ENCODE results near the gene SDK2.

SDK2 gene

GRCh38 chr17:73679476-73679875 is 35.2 kb upstream of the SDK2 start:
- DNase-seq (ENCODE audit: low read depth) = no peak
- Histone ChIP-seq H3K27me3 (replicated peaks; ENCODE audit: control insufficient read depth, insufficient read depth, low read length) (peaks cover 18% of the 10 kb centered on the region), H3K9ac (ENCODE audit: low read length) (no peak overlapping the region), H3K36me3 (ENCODE audit: control insufficient read depth, insufficient read depth, low read length, severe bottlenecking) (no peaks in the 10 kb centered on the region), H3K4me1 (ENCODE audit: control insufficient read depth, insufficient read depth, low read length) (no peaks in the 10 kb centered on the region), H3K4me3 (ENCODE audit: low read length) (no peak overlapping the region), H3K9me3 (ENCODE audit: control insufficient read depth, low read length) (peaks cover 26% of the 10 kb centered on the region)

DNA sequence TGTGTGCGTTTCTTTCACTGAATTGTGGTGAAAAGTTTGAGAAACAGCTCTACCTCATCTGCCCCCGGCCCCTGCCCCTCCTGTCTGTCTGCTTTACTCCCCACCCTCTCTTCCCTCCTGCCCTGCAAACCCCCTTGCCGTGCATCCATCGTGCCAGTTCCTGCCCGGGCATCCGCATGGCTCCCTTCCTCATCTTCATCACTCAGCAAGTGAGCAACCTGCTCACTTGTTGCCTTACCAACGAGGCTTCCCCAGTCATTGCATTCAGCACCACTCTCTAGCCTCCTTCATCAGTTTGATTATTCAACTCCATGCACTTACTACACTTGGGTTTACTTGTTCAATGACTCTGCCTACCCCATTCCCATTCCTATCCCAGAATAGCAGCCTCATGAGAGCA is 34.8 kb upstream of the SDK2 start:
- Histone ChIP-seq H3K4me1 (ENCODE audit: control insufficient read depth, insufficient read depth, low read length) (no peaks in the 10 kb centered on the region), H3K27me3 (replicated peaks; ENCODE audit: control insufficient read depth, insufficient read depth, low read length) (peaks cover 18% of the 10 kb centered on the region), H3K4me3 (ENCODE audit: low read length) (no peak overlapping the region), H3K36me3 (ENCODE audit: control insufficient read depth, insufficient read depth, low read length, severe bottlenecking) (no peaks in the 10 kb centered on the region), H3K9me3 (ENCODE audit: control insufficient read depth, low read length) (peaks cover 26% of the 10 kb centered on the region), H3K9ac (ENCODE audit: low read length) (no peak overlapping the region)
- DNase-seq (ENCODE audit: low read depth) = no peak

GRCh38 chr17:73669771-73670170 is 25.5 kb upstream of the SDK2 start:
- no peak for DNase-seq (ENCODE audit: low read depth)
- H3K4me1 ChIP-seq (ENCODE audit: control insufficient read depth, insufficient read depth, low read length) = no peaks in the 10 kb centered on the region
- H3K4me3 ChIP-seq (ENCODE audit: low read length) = no peak overlapping the region
- H3K9me3 ChIP-seq (ENCODE audit: control insufficient read depth, low read length) = peaks cover 10% of the 10 kb centered on the region
- no peaks in the 10 kb centered on the region for H3K36me3 ChIP-seq (ENCODE audit: control insufficient read depth, insufficient read depth, low read length, severe bottlenecking)
- H3K27me3 ChIP-seq (replicated peaks; ENCODE audit: control insufficient read depth, insufficient read depth, low read length) = peaks cover 21% of the 10 kb centered on the region
- no peak overlapping the region for H3K9ac ChIP-seq (ENCODE audit: low read length)

DNA sequence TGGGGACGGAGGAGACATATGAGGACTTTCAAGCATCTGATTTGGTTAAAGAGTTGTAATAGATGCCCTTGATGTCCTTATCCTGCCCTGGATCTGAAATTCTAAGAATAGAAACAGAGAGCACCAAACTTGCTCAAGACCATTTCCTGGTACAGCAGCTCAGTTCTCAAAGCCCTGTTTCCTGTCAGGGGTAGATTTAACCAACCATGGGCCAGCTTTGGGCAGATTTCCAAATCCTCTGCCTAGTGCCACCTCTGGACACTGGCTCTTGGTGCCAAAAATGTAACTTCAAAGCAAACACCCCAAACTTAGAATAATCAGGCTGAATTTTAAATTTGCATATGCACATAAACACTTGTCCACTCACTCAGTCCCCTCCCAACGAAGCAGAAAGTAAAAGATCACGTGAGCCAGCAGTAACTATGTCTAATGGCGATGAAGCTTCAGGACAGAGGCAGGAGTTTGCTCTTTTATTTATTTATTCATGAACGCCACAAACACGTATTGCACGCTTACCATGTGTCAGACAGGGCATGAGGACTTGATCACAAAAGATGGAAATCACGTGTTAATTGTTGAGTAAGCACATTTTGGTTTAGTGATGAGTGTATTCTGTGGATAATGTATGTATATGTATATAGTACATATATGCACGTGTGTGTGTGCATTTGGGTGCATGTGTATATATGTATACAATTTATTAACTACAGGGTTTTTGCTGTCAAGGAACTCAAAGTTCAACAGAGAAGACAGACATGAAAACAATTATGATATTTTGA is 23.1 kb upstream of the SDK2 start:
- Histone ChIP-seq H3K9me3 (ENCODE audit: control insufficient read depth, low read length) (peaks cover 15% of the 10 kb centered on the region), H3K9ac (ENCODE audit: low read length) (no peak overlapping the region), H3K27me3 (replicated peaks; ENCODE audit: control insufficient read depth, insufficient read depth, low read length) (peaks cover 43% of the 10 kb centered on the region), H3K4me3 (ENCODE audit: low read length) (no peak overlapping the region), H3K36me3 (ENCODE audit: control insufficient read depth, insufficient read depth, low read length, severe bottlenecking) (no peaks in the 10 kb centered on the region), H3K4me1 (ENCODE audit: control insufficient read depth, insufficient read depth, low read length) (no peaks in the 10 kb centered on the region)
- no peak for DNase-seq (ENCODE audit: low read depth)

- peaks cover 67% of the 10 kb centered on the region for H3K27me3 ChIP-seq (replicated peaks; ENCODE audit: control insufficient read depth, insufficient read depth, low read length)
- no peaks in the 10 kb centered on the region for H3K36me3 ChIP-seq (ENCODE audit: control insufficient read depth, insufficient read depth, low read length, severe bottlenecking)
- no peaks in the 10 kb centered on the region for H3K4me1 ChIP-seq (ENCODE audit: control insufficient read depth, insufficient read depth, low read length)
- H3K9me3 ChIP-seq (ENCODE audit: control insufficient read depth, low read length) = peaks cover 6% of the 10 kb centered on the region
- no peak overlapping the region for H3K4me3 ChIP-seq (ENCODE audit: low read length)
- no peak for DNase-seq (ENCODE audit: low read depth)
- no peak overlapping the region for H3K9ac ChIP-seq (ENCODE audit: low read length)
These were observed 19.4 kb upstream of the SDK2 start for GRCh38 chr17:73663614-73664013.

DNA sequence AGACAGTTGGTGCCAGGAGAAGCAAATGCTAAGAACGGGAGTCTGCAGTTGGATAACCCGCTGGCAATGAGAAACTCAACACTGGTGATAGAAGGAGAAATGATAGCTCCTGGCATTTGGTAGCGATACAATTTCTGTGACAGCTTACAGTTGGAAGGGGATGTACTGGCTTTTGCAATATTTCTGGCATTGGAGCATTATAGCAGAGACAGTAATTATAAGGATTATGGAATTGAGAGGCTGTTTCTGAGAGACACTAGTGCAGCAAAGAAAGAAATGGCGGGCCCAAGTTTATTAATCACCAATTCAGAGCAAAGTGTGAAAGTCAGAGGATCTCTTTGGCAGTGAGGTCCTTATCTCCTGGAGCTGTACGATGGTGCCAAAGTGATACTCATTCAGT is 16.1 kb upstream of the SDK2 start:
- DNase-seq (ENCODE audit: low read depth) = no peak
- peaks cover 6% of the 10 kb centered on the region for H3K9me3 ChIP-seq (ENCODE audit: control insufficient read depth, low read length)
- no peaks in the 10 kb centered on the region for H3K36me3 ChIP-seq (ENCODE audit: control insufficient read depth, insufficient read depth, low read length, severe bottlenecking)
- H3K27me3 ChIP-seq (replicated peaks; ENCODE audit: control insufficient read depth, insufficient read depth, low read length) = peaks cover 63% of the 10 kb centered on the region
- no peak overlapping the region for H3K4me3 ChIP-seq (ENCODE audit: low read length)
- no peak overlapping the region for H3K9ac ChIP-seq (ENCODE audit: low read length)
- H3K4me1 ChIP-seq (ENCODE audit: control insufficient read depth, insufficient read depth, low read length) = peaks cover 5% of the 10 kb centered on the region

GRCh38 chr17:73658821-73659515 is 14.7 kb upstream of the SDK2 start:
- peaks cover 51% of the 10 kb centered on the region for H3K27me3 ChIP-seq (replicated peaks; ENCODE audit: control insufficient read depth, insufficient read depth, low read length)

DNA sequence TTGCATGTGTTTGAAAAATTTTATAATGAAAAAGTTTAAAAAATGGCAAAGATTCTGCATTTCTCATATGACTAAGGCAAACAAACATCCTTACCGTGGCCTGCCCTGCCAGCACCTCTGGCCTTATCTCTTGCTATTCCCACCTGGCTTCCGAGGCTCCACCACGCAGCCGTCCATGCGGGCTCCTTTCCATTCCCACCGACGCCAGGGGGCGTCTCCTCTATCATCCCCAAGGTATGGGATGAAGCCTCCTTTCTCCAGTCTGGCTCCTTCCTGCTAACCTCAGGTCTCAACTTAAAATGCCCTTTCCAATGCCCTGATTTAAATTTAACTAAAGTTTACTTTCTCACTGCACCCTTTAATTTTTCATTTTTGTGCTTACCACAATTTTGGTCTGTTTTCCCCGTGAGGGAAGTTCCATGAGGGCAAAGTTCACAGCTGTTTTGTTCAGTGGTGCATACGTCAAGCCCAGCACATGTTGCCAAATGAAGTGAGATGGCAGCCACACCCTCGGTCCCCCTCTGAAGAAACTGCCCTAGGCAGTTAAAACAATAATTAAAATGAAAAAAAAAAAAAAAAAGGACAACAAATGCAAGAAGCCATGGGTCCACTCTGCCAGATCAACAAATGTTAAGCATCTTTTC is 13.3 kb upstream of the SDK2 start:
- Histone ChIP-seq H3K9ac (ENCODE audit: low read length) (no peak overlapping the region), H3K36me3 (ENCODE audit: control insufficient read depth, insufficient read depth, low read length, severe bottlenecking) (no peaks in the 10 kb centered on the region), H3K4me3 (ENCODE audit: low read length) (no peak overlapping the region), H3K9me3 (ENCODE audit: control insufficient read depth, low read length) (peaks cover 22% of the 10 kb centered on the region), H3K4me1 (ENCODE audit: control insufficient read depth, insufficient read depth, low read length) (peaks cover 5% of the 10 kb centered on the region), H3K27me3 (replicated peaks; ENCODE audit: control insufficient read depth, insufficient read depth, low read length) (peaks cover 46% of the 10 kb centered on the region)
- DNase-seq (ENCODE audit: low read depth) = no peak

More at GRCh38 chr17:73658821-73659515, 14.7 kb upstream of the SDK2 start:
- H3K4me1 ChIP-seq (ENCODE audit: control insufficient read depth, insufficient read depth, low read length) = peaks cover 5% of the 10 kb centered on the region
- no peak overlapping the region for H3K9ac ChIP-seq (ENCODE audit: low read length)
- no peak for DNase-seq (ENCODE audit: low read depth)
- H3K4me3 ChIP-seq (ENCODE audit: low read length) = no peak overlapping the region
- H3K9me3 ChIP-seq (ENCODE audit: control insufficient read depth, low read length) = peaks cover 11% of the 10 kb centered on the region
- H3K36me3 ChIP-seq (ENCODE audit: control insufficient read depth, insufficient read depth, low read length, severe bottlenecking) = no peaks in the 10 kb centered on the region

DNA sequence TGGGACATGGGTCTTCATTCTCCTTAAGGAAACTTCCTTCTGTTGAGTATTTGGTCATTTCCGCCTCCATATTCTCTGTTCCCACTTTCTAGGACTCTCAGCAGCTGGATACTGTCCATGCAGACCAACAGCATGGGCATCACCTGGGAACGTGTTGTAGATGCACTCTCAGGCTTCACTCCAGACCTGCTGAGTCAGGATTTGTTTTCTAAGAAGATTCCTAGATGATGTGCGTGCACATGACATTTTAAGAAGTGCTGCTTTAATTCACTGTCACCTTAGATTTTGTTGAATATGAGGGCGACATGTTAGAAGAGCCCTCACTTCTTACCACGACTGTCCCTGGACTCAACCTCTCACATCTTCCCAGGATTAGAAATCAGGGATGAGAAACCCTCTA is 10.0 kb upstream of the SDK2 start:
- Histone ChIP-seq H3K9ac (ENCODE audit: low read length) (no peak overlapping the region), H3K4me3 (ENCODE audit: low read length) (no peak overlapping the region), H3K36me3 (ENCODE audit: control insufficient read depth, insufficient read depth, low read length, severe bottlenecking) (no peaks in the 10 kb centered on the region), H3K9me3 (ENCODE audit: control insufficient read depth, low read length) (peaks cover 18% of the 10 kb centered on the region), H3K27me3 (replicated peaks; ENCODE audit: control insufficient read depth, insufficient read depth, low read length) (peaks cover 43% of the 10 kb centered on the region), H3K4me1 (ENCODE audit: control insufficient read depth, insufficient read depth, low read length) (peaks cover 5% of the 10 kb centered on the region)
- no peak for DNase-seq (ENCODE audit: low read depth)

GRCh38 chr17:73653810-73654209 is 9.6 kb upstream of the SDK2 start:
- peaks cover 18% of the 10 kb centered on the region for H3K9me3 ChIP-seq (ENCODE audit: control insufficient read depth, low read length)
- H3K4me3 ChIP-seq (ENCODE audit: low read length) = no peak overlapping the region
- no peaks in the 10 kb centered on the region for H3K36me3 ChIP-seq (ENCODE audit: control insufficient read depth, insufficient read depth, low read length, severe bottlenecking)
- H3K27me3 ChIP-seq (replicated peaks; ENCODE audit: control insufficient read depth, insufficient read depth, low read length) = peaks cover 45% of the 10 kb centered on the region
- H3K4me1 ChIP-seq (ENCODE audit: control insufficient read depth, insufficient read depth, low read length) = peaks cover 5% of the 10 kb centered on the region
- no peak overlapping the region for H3K9ac ChIP-seq (ENCODE audit: low read length)
- no peak for DNase-seq (ENCODE audit: low read depth)

DNA sequence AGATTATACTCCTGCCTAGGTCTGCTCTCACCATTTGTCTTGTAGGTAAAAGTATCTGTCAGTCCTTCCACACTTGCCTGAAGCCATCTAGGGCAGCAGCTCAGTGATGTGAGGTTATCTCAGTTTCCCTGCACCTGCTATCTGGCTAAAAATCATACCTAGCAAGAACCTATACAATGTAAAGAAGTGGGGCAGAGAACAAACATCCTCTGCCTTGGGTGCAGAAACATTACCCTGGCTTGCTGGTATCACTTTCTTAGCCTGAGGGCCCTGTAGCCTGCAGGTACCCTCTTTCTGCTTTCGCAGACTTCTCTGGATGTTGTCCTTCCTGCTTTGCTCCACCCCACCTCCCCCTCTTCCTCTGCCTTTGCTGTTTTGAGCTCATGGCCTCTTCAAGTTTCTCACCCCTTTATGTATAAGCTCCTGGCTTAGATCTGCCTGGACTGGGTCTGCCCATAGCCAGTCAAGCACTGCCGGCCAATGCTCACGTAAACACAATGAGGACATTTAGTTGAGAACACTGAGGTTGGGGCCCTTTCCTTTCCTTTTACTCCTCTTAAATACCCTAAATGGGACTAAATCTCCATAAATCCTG is 8.7 kb upstream of the SDK2 start:
- Histone ChIP-seq H3K4me1 (ENCODE audit: control insufficient read depth, insufficient read depth, low read length) (peaks cover 5% of the 10 kb centered on the region), H3K9me3 (ENCODE audit: control insufficient read depth, low read length) (peaks cover 18% of the 10 kb centered on the region), H3K27me3 (replicated peaks; ENCODE audit: control insufficient read depth, insufficient read depth, low read length) (peaks cover 53% of the 10 kb centered on the region), H3K4me3 (ENCODE audit: low read length) (no peak overlapping the region), H3K9ac (ENCODE audit: low read length) (no peak overlapping the region), H3K36me3 (ENCODE audit: control insufficient read depth, insufficient read depth, low read length, severe bottlenecking) (no peaks in the 10 kb centered on the region)
- no peak for DNase-seq (ENCODE audit: low read depth)
